PFSK-1 (cell line): ENCODE measurements around the gene TMEM44.

Experiments used
- FOXP2 ChIP-seq: optimal IDR thresholded peaks from 2 replicates; pipeline ENCODE3; 2011; ENCODE audit warnings: borderline replicate concordance, control low read depth, inconsistent platforms; ENCODE audit not compliant: insufficient read depth; ENCODE audit errors: extremely low read length, extremely low read depth
- POLR2AphosphoS5 ChIP-seq: IDR thresholded peaks from 2 replicates; pipeline ENCODE4 v1.6.1; 2012; ENCODE audit warnings: low read depth, mild to moderate bottlenecking, control low read depth, low read length, moderate library complexity
- REST ChIP-seq, 2 experiments: IDR thresholded peaks; 2 replicates each; pipeline versions ENCODE4 v1.6.1 to v1.8.0; 2011 to 2012; ENCODE audit warnings: low read depth in 2 of 2, low read length in 2 of 2, control low read depth in 1 of 2, inconsistent platforms in 1 of 2, mild to moderate bottlenecking in 1 of 2, moderate library complexity in 1 of 2; ENCODE audit not compliant: insufficient read depth in 1 of 2
- SIN3A ChIP-seq: IDR thresholded peaks from 2 replicates; pipeline ENCODE4 v1.6.1; 2012; ENCODE audit warnings: mild to moderate bottlenecking, low read length, moderate library complexity, borderline replicate concordance; ENCODE audit not compliant: insufficient read depth
- TAF1 ChIP-seq: IDR thresholded peaks from 2 replicates; pipeline ENCODE4 v1.6.1; 2012; ENCODE audit warnings: low read length, control low read depth, borderline replicate concordance; ENCODE audit not compliant: insufficient read depth

- TF ChIP-seq REST (IDR thresholded peaks at IDR 0.05; ENCODE audit: insufficient read depth in 1 of 2, low read depth in 2 of 2, low read length in 2 of 2) (no peak), TAF1 (no peak), POLR2AphosphoS5 (no peak), FOXP2 (no peak), SIN3A (no peak)
Measured at GRCh38 chr3:194654443-194654842, 21.2 kb upstream of the TMEM44 start.
